HS-5 (cell line): ENCODE data around the gene KISS1R.
"Not testable (repeated sequence)": the region's sequence is repeated elsewhere in the genome, so short reads cannot be mapped to it uniquely, and the experiment has no call there.

Experiments used
- DNase-seq: peaks from one replicate; pipeline ENCODE4 v3.0.0-alpha.2; 2012; ENCODE audit warnings: low read depth

The KISS1R gene

DNA sequence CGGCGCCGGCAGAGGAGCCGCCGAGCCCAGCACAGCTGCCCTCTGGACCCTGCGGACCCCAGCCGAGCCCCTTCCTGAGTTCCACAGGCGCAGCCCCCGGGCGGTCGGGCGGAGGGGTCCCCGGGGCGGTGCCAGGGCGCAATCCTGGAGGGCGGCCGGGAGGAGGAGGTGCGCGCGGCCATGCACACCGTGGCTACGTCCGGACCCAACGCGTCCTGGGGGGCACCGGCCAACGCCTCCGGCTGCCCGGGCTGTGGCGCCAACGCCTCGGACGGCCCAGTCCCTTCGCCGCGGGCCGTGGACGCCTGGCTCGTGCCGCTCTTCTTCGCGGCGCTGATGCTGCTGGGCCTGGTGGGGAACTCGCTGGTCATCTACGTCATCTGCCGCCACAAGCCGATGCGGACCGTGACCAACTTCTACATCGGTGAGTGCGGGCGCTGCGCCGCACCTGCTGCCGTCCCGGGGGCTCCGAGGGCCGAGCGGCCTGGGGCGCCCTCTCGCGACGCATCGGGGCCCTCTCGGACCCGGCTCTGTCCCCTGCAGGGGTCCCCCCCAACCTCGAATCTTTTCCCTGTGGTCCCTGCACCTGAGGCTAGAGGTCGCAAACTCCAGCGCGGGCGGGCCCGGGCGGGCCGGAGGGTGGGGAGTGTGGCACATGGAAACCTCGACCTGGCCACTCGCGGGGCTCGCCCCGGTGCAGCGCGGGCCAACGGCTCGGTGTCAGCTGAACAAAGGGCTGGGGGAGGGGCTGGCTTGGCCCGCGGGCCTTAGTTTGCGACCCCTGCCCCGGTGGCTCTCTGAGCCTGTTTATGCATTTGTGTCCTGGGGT lies at the start of gene KISS1R:
Gene KISS1R (plus strand): TSS at position 11 of the 829 bp plus-strand sequence. CDS start 170 bp downstream, at position 181.
- no peak for DNase-seq

DNA sequence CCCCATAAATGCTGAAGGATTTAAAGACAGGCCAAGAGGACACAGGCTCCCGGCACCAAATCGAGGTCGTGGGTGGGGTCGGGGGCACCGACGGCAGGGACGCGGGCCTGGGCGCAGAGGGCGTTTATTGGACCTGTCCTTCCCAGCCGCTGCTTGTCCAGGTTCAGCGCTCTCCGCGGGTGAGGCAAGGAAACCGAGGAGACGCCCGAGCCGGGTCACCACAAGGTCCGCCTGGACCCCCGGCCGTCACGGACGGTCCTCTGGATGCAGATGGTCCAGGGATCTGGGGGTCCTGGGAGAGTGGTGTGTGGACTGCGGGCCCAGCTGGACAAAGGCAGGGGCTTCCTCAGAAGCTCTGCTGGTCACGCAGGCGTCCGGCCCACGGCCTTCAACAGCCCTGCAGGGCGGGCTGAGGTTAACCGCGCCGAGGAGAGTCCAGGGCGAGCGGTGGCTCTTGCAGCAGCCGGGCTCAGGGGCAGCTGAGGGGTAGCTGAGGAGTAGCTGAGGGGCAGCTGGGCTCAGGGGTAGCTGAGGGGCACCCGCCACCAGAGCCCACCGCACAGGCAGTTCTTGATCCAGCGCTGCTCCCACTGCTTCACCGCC lies 49.2 kb upstream of the KISS1R start:
- DNase-seq: no peak

GRCh38 chr19:868458-869244 lies 48.5 kb upstream of the KISS1R start:
- no peak for DNase-seq

- DNase-seq: peak; percentile 73
Observed at GRCh38 chr19:869245-870177, 47.6 kb upstream of the KISS1R start.

GRCh38 chr19:870314-870713 lies 46.8 kb upstream of the KISS1R start:
- no peak for DNase-seq

DNA sequence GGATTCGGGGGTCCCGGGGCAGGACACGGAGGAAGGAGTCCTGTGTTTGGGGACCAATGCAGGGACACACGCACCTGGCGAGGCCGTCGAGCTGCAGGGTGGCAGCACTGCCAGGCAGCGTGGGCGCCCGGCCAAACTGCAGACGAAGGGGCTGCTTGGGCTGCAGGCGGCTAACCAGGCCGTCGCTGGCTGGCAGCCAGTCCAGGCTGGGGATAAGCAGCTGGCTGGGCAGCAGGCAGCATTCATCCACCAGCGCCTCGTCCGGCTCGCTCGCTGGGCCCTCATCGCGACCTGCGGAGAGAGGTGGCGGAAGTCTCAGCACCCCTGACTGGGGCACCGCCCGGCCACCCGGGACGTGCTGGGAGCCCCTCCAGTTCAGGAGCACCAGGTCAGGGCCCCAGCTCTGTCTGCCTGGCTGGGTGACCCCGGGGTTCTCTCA lies 46.2 kb upstream of the KISS1R start:
- no peak for DNase-seq

- no peak for DNase-seq
Observed at GRCh38 chr19:871446-872265, 45.5 kb upstream of the KISS1R start.

GRCh38 chr19:872266-872951 lies 44.7 kb upstream of the KISS1R start:
- DNase-seq: no peak

GRCh38 chr19:873084-873483 lies 44.0 kb upstream of the KISS1R start:
- DNase-seq: no peak

DNA sequence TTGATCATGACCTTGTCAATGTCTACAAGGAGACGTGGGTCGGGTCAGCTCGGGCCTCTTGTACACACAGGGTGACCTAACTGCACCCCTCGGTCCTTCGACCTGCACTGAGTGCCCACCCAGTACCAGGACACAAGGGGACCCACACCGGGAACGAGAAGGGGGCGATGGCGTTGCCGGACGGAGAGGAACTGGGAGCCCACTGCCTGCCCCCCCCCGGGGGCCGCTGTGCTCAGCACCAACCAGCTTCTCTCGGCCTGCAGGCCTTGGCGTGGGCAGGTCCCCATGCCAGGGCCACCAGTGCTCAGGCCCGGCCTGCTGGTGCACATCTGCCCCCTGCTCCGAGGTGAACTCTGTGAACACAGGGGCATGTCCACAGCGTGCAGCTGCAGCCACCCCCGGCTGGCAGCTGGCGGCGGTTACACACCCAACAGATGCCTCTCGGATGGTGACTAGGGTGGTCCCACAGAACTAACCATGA lies 43.5 kb upstream of the KISS1R start:
- no peak for DNase-seq

- DNase-seq: no peak
Observed at GRCh38 chr19:875265-875879, 41.8 kb upstream of the KISS1R start.

- no peak for DNase-seq
Observed at GRCh38 chr19:876089-876488, 41.0 kb upstream of the KISS1R start.

DNA sequence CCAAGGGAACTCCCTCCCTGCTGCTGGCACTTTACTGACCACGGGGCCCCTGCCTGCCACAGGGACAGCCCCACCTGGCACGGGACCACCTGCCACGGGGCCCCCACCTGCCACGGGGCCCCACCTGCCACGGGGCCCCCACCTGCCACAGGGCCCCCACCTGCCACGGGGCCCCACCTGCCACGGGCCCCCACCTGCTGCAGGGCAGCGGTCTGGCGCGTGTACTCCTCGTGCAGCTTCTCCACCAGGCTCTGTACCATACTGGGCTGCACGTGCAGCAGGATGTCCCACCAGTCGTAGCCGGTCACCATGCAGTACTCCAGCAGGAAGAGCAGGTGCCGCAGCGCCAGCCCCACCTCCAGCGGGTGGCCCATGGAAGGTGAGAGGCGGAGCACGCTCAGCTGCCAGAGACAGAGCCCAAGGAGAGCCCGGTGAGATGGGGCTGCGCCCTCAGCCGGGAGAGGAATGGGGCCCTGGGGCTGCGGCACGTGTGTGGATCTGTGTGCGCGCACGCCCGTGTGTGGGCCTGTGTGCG lies 40.3 kb upstream of the KISS1R start:
- no peak for DNase-seq

- DNase-seq: not testable (repeated sequence)
Observed at GRCh38 chr19:877992-878660, 39.0 kb upstream of the KISS1R start.

DNA sequence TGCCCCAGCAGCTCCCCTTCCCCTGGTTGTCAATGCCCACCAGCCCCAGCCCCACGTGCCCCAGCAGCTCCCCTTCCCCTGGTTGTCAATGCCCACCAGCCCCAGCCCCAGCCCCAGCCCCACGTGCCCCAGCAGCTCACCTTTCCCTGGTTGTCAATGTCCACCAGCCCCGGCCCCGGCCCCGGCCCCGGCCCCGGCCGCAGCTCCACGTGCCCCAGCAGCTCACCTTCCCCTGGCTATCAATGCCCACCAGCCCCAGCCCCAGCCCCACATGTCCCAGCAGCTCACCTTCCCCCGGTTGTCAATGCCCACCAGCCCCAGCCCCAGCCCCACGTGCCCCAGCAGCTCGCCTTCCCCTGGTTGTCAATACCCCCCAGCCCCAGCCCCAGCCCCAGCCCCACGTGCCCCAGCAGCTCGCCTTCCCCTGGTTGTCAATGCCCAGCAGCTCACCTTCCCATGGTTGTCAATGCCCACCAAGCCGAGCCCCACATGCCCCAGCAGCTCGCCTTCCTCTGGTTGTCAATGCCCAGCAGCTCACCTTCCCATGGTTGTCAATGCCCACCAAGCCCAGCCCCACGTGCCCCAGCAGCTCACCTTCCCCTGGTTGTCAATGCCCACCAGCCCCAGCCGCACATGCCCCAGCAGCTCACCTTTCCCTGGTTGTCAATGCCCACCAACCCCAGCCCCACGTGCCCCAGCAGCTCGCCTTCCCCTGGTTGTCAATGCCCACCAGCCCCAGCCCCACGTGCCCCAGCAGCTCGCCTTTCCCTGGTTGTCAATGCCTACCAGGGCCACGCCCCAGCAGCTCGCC lies 38.2 kb upstream of the KISS1R start:
- not testable (repeated sequence) for DNase-seq

- no peak for DNase-seq
Observed at GRCh38 chr19:879711-880438, 37.3 kb upstream of the KISS1R start.
